GM19238 (cell line): ENCODE measurements around the gene FAM117A.

Experiments used
- DNase-seq: peaks from one replicate; pipeline ENCODE4 v3.0.0; 2011; ENCODE audit warnings: low spot score; ENCODE audit not compliant: insufficient read length

Gene FAM117A

GRCh38 chr17:49708515-49709183 lies 55.3 kb downstream of the FAM117A start:
- no peak for DNase-seq

- DNase-seq, result peak; percentile 98
Observed at GRCh38 chr17:49707608-49708514, 56.1 kb downstream of the FAM117A start, which contains the start of gene SLC35B1. Gene SLC35B1, minus strand, starts transcription at chr17:49707964. Its CDS starts 131 bp downstream, at chr17:49707833.

- DNase-seq, result no peak
Observed at GRCh38 chr17:49707246-49707607, 56.7 kb downstream of the FAM117A start.

- DNase-seq, result no peak
Observed at GRCh38 chr17:49705254-49705653, 58.7 kb downstream of the FAM117A start.

- no peak for DNase-seq
Observed at GRCh38 chr17:49703557-49704277, 60.2 kb downstream of the FAM117A start.

GRCh38 chr17:49700960-49701359 lies 63.0 kb downstream of the FAM117A start:
- no peak for DNase-seq

- no peak for DNase-seq
Observed at GRCh38 chr17:49699966-49700575, 63.9 kb downstream of the FAM117A start.

- DNase-seq, result no peak
Observed at GRCh38 chr17:49698005-49698404, 65.9 kb downstream of the FAM117A start.

GRCh38 chr17:49696233-49696761 lies 67.6 kb downstream of the FAM117A start:
- DNase-seq, result no peak

- no peak for DNase-seq
Observed at GRCh38 chr17:49695698-49696232, 68.2 kb downstream of the FAM117A start.

- DNase-seq, result peak; percentile 42
Observed at GRCh38 chr17:49694847-49695697, 68.9 kb downstream of the FAM117A start.

- DNase-seq, result no peak
Observed at GRCh38 chr17:49692751-49693150, 71.2 kb downstream of the FAM117A start.

- no peak for DNase-seq
Observed at GRCh38 chr17:49691677-49692191, 72.2 kb downstream of the FAM117A start.

GRCh38 chr17:49691086-49691676 lies 72.8 kb downstream of the FAM117A start:
- no peak for DNase-seq

- no peak for DNase-seq
Observed at GRCh38 chr17:49690256-49690655, 73.7 kb downstream of the FAM117A start.

GRCh38 chr17:49688848-49689247 lies 75.1 kb downstream of the FAM117A start:
- no peak for DNase-seq

- DNase-seq, result no peak
Observed at GRCh38 chr17:49687878-49688491, 75.9 kb downstream of the FAM117A start.

- no peak for DNase-seq
Observed at GRCh38 chr17:49681106-49681979, 82.6 kb downstream of the FAM117A start.
